Posterior cingulate gyrus (tissue), 11 donors: Measurements from ENCODE around the gene ADIPOR2.
"Not testable (repeated sequence)": the region's sequence is repeated elsewhere in the genome, so short reads cannot be mapped to it uniquely, and the experiment has no call there.

Experiments used
- DNase-seq, 10 donors: peaks; one replicate each; pipeline versions ENCODE4 v3.0.0 to v3.0.0-alpha.2; 2020 to 2021; ENCODE audit warnings: mixed read lengths in 3 of 10
- intact Hi-C: fragments of 100-400 bp; cut with DNase I; formaldehyde crosslinking; loops from one replicate; pipeline ENCODE4 v1.15.1; 2023

ADIPOR2 gene

DNA sequence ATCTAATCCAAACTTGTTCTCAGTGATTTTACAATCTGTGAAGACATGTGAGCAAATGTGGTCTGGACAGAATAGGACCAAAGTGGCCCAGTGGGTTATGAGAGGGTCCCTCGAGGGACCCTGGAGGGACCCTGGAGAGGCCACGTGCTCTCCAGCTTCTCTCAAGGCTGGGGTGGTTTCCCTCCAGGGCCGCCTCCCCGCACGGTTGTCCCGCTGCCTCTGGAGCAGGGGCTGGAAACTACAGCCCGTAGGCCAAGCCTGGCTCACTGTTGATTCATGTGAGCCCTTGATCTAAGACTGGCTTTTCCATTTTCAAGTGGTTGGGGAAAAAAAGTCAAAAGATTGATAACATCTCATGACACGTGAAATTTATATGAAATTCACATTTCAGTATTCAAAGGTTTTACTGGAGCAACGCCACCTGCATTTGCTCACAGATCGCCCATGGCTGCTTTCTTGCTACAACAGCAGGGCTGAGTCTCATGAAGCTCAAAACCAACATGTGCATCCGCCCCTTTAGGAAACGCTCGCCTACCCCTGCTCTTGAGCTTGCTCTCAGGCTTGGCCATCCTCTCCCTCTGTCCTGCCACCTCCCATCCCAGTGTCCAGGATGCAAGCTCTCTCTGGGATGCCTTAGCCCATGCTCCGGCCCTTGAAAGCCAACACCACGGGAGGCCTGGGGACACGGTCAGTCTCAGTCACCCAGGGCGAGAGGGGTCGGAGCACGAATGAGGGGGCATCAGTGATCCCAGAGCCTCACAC, 117.3 kb downstream of the ADIPOR2 start:
- DNase-seq: peak in 4 of 10 donors; percentile 25 to 66 (median 58)

GRCh38 chr12:1808798-1809480, 118.1 kb downstream of the ADIPOR2 start:
- intact Hi-C loops: no loop called here
- peak in 4 of 10 donors; percentile 10 to 74 (median 48) for DNase-seq

More for the DNA sequence above, 117.3 kb downstream of the ADIPOR2 start:
- intact Hi-C loops: no loop called here

- intact Hi-C loops: no loop called here
- DNase-seq: peak in 4 of 10 donors; percentile 15 to 54 (median 29)
These were observed 118.8 kb downstream of the ADIPOR2 start for GRCh38 chr12:1809591-1810190.

GRCh38 chr12:1810201-1810930, 119.5 kb downstream of the ADIPOR2 start:
- intact Hi-C loops: no loop called here
- peak in 4 of 10 donors; percentile 20 to 65 (median 50) for DNase-seq

- peak in 3 of 10 donors; percentile 19 to 70 (median 42) for DNase-seq
- intact Hi-C loops: no loop called here
These were observed 120.0 kb downstream of the ADIPOR2 start for GRCh38 chr12:1810931-1811280.

DNA sequence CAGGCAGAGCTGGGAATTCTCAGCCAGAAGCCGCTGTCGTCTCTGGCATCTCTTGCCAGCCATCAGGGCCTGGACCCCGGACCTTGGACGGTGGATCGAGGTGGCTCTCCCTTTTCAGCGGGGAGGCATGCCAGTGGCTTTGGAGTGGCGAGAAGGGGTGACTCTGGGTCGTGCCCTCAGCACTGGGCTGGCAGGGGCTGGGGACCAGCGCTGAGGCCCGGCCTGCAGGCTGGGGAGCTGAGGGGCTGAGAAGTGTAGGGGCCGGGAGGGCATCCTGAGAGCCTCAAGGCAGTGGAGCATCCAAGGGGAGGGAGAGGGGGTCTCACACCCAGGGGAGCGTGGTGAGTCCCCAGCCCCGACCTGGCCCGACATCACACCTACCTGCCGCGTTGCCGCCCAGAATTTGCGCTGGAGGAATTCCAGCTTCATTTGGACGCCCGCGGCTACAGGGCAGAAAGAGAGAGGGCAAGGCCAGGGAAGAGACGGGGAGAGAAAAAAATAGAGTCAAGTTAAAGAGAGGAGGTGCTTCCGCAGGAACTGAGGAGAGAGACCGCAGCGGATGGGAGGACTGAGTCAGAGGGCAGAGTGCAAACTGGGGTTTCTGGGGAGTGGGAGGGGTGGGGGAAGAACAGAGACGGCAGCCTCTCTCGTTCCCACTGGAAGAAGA, 120.5 kb downstream of the ADIPOR2 start:
- intact Hi-C loops: no loop called here
- peak in 4 of 10 donors; percentile 20 to 74 (median 62) for DNase-seq

GRCh38 chr12:1811948-1812291, 121.0 kb downstream of the ADIPOR2 start:
- peak in 1 of 10 donors; percentile 37 for DNase-seq
- intact Hi-C loops: no loop called here

DNA sequence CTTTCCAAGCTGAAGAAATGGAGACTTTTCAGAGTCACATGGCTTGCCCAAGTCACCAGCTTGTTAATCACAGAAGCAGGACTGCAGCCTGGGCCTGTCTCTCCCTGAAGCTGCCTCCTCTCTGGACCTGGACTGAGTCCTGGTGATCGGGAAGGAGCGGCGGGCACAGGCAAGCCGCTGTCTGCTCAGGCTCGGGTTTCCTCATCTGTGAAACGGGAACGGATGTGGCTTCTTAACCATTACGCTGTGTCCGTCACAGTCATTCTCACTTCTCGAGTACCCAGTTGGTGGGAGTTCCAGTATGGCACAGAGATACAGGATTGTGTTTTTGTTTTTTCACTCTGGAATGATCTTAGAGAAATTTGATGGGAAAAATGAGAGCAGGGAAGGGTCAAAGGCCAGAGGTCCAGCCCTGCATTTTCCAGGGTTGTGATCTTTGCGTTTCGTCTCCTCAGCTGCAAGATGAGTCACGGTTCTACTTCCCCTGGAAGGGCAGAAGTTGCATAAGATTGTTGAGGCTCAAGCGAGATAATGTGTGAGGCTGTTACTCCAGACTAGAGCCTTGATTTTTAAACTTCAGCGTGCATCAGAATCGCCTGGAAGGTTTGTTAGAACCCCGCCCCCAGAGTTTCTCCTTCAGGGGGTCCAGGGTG, 121.9 kb downstream of the ADIPOR2 start:
- peak in 3 of 10 donors; percentile 66 to 84 (median 67) for DNase-seq
- intact Hi-C loops: no loop called here

- intact Hi-C loops: no loop called here
- DNase-seq: no peak
These were observed 123.4 kb downstream of the ADIPOR2 start for GRCh38 chr12:1814266-1814665.

DNA sequence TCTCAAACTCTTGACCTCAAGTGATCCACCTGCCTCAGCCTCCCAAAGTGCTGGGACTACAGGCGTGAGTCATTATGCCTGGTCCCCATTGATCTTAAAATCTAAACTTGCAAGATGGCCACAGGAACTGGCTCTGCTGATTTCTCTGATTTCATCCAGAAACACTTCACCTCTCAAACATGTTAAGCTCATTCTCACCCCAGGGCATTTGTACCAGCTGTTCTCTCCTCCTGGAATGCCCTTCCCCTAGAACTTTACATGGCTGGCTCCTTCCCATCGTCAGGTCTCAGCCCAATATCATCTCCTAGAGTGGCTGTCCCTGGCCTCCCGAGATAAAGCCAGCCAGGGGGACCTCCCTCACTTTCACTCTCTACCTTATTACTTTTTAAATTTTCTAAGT, 124.2 kb downstream of the ADIPOR2 start:
- intact Hi-C loops: no loop called here
- DNase-seq: no peak

GRCh38 chr12:1815814-1816729, 125.2 kb downstream of the ADIPOR2 start:
- intact Hi-C loops: no loop called here
- DNase-seq: no peak

DNA sequence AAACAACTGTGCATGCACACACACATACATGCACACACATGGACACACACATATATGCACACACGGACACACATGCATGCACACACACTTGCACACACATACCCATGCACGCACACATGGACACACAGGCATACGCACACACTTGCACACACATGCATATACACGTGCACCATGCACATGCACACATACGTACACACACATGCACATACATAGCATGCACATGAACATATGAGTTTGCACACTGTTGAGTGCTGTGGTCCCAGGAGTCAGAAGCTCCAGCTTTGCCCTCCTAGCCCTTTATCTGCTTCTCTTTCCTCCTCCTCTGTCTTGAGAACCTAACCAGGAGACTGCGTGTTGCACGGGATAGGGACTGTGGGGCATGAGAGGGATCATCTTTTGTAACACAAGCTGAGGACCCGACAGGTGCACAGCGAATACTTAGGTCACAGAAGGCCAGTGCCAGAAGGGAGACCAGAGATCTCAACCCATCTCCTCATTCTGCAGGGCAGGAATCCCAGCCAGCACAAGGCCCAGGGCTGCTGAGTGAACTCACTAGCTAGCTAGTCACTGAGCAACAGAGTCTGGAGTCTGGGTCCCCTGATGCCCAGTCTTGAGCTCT, 126.0 kb downstream of the ADIPOR2 start:
- intact Hi-C loops: no loop called here

DNA sequence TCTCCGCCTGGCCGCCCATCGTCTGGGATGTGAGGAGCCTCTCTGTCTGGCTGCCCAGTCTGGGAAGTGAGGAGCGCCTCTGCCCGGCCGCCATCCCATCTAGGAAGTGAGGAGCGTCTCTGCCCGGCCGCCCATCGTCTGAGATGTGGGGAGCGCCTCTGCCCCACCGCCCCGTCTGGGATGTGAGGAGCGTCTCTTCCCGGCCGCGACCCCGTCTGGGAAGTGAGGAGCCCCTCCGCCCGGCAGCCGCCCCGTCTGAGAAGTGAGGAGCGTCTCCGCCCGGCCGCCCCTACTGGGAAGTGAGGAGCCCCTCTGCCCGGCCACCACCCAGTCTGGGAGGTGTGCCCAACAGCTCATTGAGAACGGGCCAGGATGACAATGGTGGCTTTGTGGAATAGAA, 127.1 kb downstream of the ADIPOR2 start:
- intact Hi-C loops, DNase-seq: not testable (repeated sequence)

More for the DNA sequence above, 126.0 kb downstream of the ADIPOR2 start:
- DNase-seq: no peak

GRCh38 chr12:1819050-1819449, 128.2 kb downstream of the ADIPOR2 start:
- no peak for DNase-seq
- intact Hi-C loops: no loop called here

DNA sequence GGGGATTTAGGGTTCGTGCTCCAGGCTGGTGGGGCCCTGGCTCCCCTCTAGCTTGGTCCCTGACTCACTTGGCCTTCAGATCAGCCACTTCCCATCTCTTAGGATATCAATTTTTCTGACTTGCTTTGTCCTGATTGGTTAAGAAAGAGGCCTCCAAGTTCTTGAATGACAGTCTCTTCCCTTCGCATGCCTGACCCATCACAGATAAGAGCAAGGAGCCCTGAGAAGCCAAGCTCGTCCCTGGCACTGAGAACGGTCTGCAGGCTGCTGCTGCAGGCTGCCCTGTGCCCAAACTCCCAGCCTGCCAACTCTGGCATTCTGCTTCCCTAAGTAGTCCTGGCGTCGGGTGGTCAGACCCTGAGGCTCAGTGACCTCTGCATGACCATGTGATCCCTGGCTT, 128.7 kb downstream of the ADIPOR2 start:
- DNase-seq: no peak
- intact Hi-C loops: no loop called here

DNA sequence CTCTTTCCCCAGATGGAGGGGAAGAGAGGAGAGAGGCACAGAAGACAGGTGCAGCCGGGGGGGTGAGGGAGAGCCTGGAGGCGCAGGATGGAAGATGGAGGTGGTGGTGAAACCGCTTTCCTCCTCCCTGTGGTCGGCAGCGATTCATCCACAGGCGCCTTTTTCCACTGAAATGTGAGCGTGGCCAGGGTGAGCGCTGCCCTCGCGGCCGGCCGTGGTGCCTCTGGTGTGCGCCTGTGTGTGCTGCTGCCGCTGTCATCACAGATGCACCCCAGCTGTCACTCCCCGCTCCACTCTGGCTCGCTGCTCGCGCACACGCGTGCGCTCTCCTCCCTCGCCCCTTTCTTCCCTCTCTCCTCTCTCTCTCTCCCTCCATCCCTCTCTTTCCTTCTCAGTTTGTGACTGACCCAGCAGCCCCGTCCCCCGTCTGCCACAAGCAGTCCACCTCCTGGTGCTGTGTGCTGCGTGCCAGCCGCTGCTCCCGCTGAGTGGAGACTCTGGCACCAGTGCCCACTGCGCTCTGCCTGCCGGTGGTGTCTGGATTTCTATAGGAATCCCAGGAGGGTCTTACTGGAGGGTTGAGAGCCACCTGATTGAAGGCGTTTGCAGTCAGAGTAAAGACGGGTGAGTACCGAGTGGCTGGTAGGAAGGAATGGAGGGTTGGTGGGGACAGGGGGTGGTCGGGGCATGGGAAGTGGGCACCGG, 129.5 kb downstream of the ADIPOR2 start, which contains the start of gene LRTM2:
Gene LRTM2, plus strand, starts transcription at position 375 of the 705 bp plus-strand sequence. CDS start 7,584 bp downstream, outside the sequence.
- DNase-seq: peak in 8 of 10 donors; percentile 46 to 93 (median 63)
- intact Hi-C loops: no loop called here

- intact Hi-C loops: no loop called here
- DNase-seq: peak in 3 of 10 donors; percentile 36 to 89 (median 85)
These were observed 130.0 kb downstream of the ADIPOR2 start for GRCh38 chr12:1820896-1821291.
